ENCODE results near the gene AQP12B.
"Not testable (repeated sequence)": the region's sequence is repeated elsewhere in the genome, so short reads cannot be mapped to it uniquely, and the experiment has no call there.

The AQP12B gene

GRCh38 chr2:240701091-240701735 is 18.5 kb upstream of the AQP12B start:
- DNase-seq = no peak

- DNase-seq = not testable (repeated sequence)
Measured at GRCh38 chr2:240700616-240701015, 17.9 kb upstream of the AQP12B start.

- not testable (repeated sequence) for DNase-seq
Measured at GRCh38 chr2:240699835-240700234, 17.1 kb upstream of the AQP12B start.

GRCh38 chr2:240698852-240699561 is 16.3 kb upstream of the AQP12B start:
- not testable (repeated sequence) for DNase-seq

- not testable (repeated sequence) for DNase-seq
Measured at GRCh38 chr2:240696469-240696868, 13.8 kb upstream of the AQP12B start.

- DNase-seq = not testable (repeated sequence)
Measured at GRCh38 chr2:240695593-240695992, 12.9 kb upstream of the AQP12B start.

- DNase-seq = not testable (repeated sequence)
Measured at GRCh38 chr2:240694304-240694703, 11.6 kb upstream of the AQP12B start.

GRCh38 chr2:240692583-240693561 is 10.2 kb upstream of the AQP12B start:
- DNase-seq = peak; percentile 4

- DNase-seq = peak; percentile 11
Measured at GRCh38 chr2:240691631-240692420, 9.1 kb upstream of the AQP12B start, which contains the start of gene AQP12A. TSS of gene AQP12A (plus strand) at chr2:240691866. CDS start at chr2:240691914, 48 bp downstream.

- not testable (repeated sequence) for DNase-seq
Measured at GRCh38 chr2:240691075-240691427, 8.4 kb upstream of the AQP12B start.

- peak; percentile 4 for DNase-seq
Measured at GRCh38 chr2:240690421-240691074, 7.9 kb upstream of the AQP12B start.

GRCh38 chr2:240689975-240690374 is 7.3 kb upstream of the AQP12B start:
- peak; percentile 12 for DNase-seq

- DNase-seq = no peak
Measured at GRCh38 chr2:240688553-240688919, 5.9 kb upstream of the AQP12B start.

- no peak for DNase-seq
Measured at GRCh38 chr2:240687741-240688552, 5.3 kb upstream of the AQP12B start.

- DNase-seq = no peak
Measured at GRCh38 chr2:240687045-240687740, 4.5 kb upstream of the AQP12B start.

GRCh38 chr2:240686460-240686859 is 3.8 kb upstream of the AQP12B start:
- no peak for DNase-seq

GRCh38 chr2:240685771-240686371 is 3.2 kb upstream of the AQP12B start:
- DNase-seq = no peak

- not testable (repeated sequence) for DNase-seq
Measured at GRCh38 chr2:240683980-240684728, 1.5 kb upstream of the AQP12B start.
